HG02571 (cell line): ENCODE measurements around the gene WDR76.
"Not testable (repeated sequence)": the region's sequence is repeated elsewhere in the genome, so short reads cannot be mapped to it uniquely, and the experiment has no call there.

Experiments used
- ATAC-seq: cut with Tn5 transposase; IDR thresholded peaks from one replicate; pipeline ENCODE4 v1.9.1; 2021; ENCODE audit warnings: mild to moderate bottlenecking, moderate library complexity; ENCODE audit not compliant: unreplicated experiment

WDR76 gene

DNA sequence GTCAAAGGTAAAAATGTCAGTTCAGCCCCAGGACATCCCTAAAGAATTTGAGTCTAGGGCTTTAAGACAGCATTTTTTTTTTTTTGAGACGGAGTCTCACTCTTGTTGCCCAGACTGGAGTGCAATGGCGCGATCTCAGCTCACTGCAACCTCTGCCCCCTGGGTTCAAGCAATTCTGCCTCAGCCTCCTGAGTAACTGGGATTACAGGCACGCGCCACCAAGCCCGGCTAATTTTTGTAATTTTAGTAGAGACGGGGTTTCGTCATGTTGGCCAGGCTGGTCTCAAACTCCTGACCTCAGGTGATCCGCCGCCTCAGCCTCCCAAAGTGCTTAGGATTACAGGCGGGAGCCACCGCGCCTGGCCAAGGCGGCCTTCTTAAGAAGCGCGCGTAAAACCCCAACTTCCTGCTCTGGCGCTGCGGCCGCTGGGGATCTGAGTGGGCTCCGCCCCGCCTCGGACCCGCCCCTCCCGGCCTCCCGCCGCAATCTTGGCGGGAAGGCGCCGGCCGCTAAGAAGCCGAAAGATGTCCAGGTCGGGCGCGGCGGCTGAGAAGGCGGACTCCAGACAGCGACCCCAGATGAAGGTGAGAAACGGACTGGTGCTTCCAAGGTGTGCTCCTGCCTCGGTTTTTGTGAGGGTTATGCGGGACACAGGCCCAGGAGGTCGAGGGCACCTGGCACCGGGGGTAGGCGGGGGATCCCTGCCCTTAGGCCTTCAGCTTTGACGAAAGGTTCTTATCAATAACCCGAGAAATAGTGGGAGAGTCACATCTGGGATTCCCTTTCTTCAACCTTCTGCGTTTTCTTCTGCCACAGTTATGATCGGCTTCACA is at the start of gene WDR76:
Gene WDR76, plus strand, starts transcription at position 495 of the 834 bp plus-strand sequence. Its CDS starts 31 bp downstream, at position 526.
- ATAC-seq = peak; percentile 59

DNA sequence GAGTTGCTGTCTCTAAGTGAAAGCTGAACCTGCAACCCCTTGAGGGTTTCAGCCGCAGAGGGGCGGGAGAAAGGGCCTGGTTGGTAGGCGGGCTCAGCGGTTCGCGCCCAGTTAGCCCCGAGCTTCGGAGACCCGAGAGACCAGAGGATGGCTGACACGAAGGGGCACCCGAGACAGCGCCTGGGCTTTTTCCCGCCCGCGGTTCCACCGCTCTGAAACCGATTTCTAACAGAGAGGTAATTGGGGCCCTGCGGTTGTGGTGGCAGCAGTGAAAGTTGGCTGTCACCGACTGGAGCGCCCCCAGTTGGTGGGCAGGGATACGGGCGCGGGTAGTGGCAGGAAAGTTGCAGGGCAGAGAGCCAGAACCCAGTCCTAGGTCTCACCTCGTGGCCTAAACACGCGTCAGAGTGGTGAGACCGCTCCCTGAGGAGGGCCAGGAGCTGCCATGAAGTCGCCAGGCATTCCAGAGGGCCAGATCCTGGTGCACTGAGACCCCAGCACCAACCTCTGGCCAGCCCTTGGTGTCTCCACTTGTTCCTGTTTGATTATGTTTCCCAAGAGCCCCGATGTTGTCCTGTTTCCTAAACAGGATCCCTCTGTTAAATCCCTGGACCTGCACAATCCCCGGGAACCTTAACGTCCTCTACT is 49.4 kb upstream of the WDR76 start:
- ATAC-seq = peak; percentile 58

GRCh38 chr15:43779016-43779415 is 47.8 kb upstream of the WDR76 start:
- ATAC-seq = no peak

DNA sequence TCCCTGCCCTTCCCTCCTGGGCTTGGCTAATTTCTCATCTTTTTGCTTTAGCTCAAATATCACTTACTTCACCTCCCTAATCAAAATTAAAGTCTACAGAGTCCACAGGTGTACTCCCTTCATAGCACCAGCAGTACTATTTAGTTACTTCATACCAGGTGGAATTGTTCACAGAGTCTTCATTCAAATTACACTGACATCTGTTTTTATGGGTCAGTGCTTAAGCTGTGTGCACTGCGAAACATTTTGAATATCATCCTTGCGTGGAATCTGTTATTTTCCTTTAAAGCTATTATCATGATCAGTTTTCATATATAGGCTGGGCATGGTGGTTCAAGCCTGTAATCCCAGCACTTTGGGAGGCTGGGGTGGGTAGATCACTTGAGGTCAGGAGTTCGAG is 37.4 kb upstream of the WDR76 start:
- no peak for ATAC-seq

GRCh38 chr15:43791993-43792760 is 34.6 kb upstream of the WDR76 start, which contains the start of gene SERF2:
Gene SERF2 (plus strand): TSS chr15:43792320. CDS start chr15:43792377, 57 bp downstream.
- ATAC-seq = peak; percentile 89

GRCh38 chr15:43792761-43793476 is 33.9 kb upstream of the WDR76 start:
- ATAC-seq = no peak

DNA sequence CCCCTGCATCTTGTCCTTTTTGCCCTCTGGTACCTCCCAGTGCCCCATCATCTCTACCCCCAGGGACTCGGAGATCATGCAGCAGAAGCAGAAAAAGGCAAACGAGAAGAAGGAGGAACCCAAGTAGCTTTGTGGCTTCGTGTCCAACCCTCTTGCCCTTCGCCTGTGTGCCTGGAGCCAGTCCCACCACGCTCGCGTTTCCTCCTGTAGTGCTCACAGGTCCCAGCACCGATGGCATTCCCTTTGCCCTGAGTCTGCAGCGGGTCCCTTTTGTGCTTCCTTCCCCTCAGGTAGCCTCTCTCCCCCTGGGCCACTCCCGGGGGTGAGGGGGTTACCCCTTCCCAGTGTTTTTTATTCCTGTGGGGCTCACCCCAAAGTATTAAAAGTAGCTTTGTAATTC is 33.2 kb upstream of the WDR76 start:
- ATAC-seq = no peak

- ATAC-seq = no peak
These were observed 32.3 kb upstream of the WDR76 start for GRCh38 chr15:43794269-43795037.

- no peak for ATAC-seq
These were observed 31.6 kb upstream of the WDR76 start for GRCh38 chr15:43795197-43795596.

DNA sequence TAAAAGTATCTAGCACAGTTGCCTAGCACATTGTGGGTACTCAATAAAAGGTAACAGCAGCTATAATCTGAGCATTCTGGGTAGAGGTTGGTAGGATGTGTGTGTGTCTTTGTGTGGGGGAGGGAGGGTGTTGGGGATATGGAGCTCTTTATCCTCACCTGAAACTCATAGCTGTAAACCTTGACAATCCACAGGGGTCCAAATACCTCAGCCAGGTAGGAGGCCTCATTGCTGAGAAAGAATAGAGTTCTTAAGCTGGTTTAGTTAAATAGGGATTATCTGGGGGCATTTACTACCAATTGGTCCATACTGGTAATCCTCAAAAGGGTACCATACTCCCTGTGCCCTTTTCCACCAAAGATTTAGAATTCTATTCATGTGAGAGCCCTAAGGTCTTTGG is 30.8 kb upstream of the WDR76 start:
- no peak for ATAC-seq

DNA sequence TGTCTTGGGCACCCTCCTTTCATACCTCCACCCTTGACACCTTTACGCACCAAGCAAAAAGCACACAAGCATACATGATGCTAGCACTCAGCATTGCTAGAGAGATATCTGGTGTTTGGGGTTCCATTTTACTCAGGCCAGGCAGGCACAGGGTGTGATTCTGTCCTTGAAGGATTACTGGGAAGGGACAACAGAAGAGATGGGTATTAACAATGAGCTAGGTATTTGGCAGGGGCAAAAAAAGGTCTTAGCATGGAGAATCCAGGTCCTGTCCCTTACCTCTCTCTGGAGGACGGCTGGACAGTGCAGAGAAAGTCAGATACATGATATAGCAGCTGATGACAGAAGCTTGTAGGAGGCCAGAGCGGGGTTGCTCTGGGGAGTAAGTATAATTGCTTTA is 30.2 kb upstream of the WDR76 start:
- ATAC-seq = no peak

GRCh38 chr15:43799209-43799944 is 27.4 kb upstream of the WDR76 start:
- no peak for ATAC-seq

- no peak for ATAC-seq
These were observed 26.9 kb upstream of the WDR76 start, which contains the start of gene SERINC4 for GRCh38 chr15:43799945-43800285. Gene SERINC4 (minus strand): TSS chr15:43800220. CDS start chr15:43799986, 234 bp downstream.

DNA sequence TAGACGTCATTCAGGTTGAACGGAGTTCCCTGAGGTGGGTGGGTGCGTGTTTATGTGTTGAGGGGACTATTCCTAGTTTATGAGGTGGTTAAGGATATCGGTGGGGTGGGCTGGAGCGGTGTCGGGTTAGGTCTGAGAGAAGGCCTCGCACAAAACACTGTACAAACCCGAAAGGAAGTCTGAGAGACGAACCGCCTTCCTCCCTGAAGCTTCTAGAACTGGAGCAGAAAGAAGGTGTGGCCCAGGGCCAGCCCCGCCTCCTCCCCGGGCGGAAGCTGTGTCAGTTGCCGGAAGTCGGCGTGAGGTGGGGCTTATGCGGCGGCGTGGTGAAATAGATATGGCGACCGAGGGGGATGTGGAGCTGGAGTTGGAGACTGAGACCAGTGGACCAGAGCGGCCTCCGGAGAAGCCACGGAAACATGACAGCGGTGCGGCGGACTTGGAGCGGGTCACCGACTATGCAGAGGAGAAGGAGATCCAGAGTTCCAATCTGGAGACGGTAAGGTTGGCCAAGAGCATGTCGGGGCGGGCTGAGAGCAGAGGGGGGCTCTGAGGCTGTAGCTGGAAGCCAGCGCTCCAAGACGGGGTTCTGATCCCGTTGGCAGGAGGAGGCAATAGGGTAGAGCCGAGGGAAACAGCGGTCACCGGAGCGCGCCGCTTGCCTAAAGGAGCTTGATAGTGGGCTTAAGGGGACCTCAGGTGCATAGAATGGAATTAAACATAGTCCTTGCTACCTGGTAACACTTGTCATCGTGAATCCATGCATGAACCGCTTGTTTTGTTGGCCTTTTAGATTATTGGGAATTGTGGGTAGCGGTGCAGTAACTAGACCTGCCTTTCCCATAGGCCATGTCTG is 26.3 kb upstream of the WDR76 start, which contains the start of gene HYPK:
Gene HYPK, plus strand, starts transcription at position 314 of the 856 bp plus-strand sequence. Its CDS starts 24 bp downstream, at position 338.
- ATAC-seq = peak; percentile 86

DNA sequence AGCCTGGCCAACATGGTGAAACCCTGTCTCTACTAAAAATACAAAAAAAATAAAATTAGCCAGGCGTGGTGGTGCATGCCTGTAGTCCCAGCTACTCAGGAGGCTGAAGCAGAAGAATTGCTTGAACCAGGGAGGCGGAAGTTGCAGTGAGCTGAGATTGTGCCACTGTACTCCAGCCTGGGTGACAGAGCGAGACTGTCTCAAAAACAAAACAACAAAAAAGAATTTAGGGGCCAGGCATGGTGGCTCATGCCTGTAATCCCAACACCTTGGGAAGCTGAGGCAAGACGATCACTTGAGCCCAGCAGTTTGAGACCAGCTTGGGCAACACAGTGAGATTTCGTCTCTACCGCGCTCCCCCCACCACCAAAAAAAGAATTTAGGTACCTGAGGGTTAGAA is 24.1 kb upstream of the WDR76 start:
- not testable (repeated sequence) for ATAC-seq

DNA sequence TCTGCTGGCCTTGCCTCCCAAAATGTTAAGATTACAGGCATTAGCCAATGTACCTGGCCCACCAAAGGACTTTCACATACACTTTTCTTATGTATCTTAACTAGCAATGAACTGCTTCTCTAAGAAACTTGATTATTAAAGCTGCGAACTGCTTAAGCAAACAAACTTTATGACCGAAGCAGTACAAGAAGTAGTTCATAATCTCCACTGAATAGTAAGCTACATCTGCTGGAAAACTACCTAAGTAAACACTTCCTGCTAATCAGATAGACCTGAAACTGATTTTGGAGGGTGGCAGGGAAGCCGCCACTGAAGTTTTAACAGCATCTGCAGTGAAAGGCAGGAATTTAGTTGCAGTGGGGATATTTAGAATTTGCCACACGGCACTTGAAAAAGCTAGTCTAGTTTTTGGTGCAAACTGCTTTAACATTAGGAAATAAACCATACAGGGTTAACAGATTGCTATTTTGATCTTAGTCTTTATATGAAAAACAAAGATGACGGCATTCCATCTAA is 18.3 kb upstream of the WDR76 start:
- no peak for ATAC-seq

- ATAC-seq = no peak
These were observed 17.7 kb upstream of the WDR76 start for GRCh38 chr15:43808960-43809678.
